Measurements from ENCODE around the gene TFCP2. TPM values are rescaled to one million over a fixed set of nuclear protein-coding genes. Genes with fewer than 3 reads are reported as not detected.
A peak's percentile ranks its signal among the peaks of the same experiment; 100 is the strongest.

TFCP2 gene
- total RNA-seq, 2 donors from 2014 or later: 7.9 to 9.9 TPM

- H3K36me3 ChIP-seq (replicated peaks in 1 of 2; ENCODE audit: insufficient read depth in 1 of 2, low read depth in 2 of 2): no peaks in the 10 kb centered on the region
- intact Hi-C loops (cut with DNase I): no loop called here
- WGBS, 2 donors: 94 to 98% methylated on average over 3 of the region's 3 CpGs
- no peak overlapping the region for H3K4me3 ChIP-seq
- no peak overlapping the region for H3K27ac ChIP-seq
- H3K9me3 ChIP-seq: no peaks in the 10 kb centered on the region
- no peaks in the 10 kb centered on the region for H3K4me1 ChIP-seq
- TF ChIP-seq CTCF (IDR thresholded peaks at IDR 0.05) (no peak), POLR2A (IDR thresholded peaks at IDR 0.05) (no peak)
- no peaks in the 10 kb centered on the region for H3K27me3 ChIP-seq
- DNase-seq (no peak), ATAC-seq (no peak)
These were observed 85.1 kb downstream of the TFCP2 start for GRCh38 chr12:51087818-51088217.

DNA sequence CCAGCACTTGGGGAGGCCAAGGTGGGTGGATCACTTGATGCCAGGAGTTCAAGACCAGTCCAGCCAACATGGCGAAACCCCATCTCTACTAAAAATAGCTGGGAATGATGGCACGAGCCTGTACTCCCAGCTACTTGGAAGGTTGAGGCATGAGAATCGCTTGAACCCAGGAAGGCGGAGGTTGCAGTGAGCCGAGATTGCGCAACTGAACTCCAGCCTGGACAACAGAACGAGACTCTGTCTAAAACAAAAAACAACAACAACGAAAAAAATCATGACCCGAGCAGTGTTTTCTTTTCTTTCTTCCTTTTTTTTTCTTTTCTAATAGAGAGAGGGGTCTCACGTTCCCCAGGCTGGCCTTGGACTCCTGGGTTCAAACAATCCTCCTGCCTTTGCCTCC is 86.0 kb downstream of the TFCP2 start:
- Histone ChIP-seq H3K4me1 (peaks cover 5% of the 10 kb centered on the region), H3K4me3 (no peak overlapping the region), H3K27ac (no peak overlapping the region), H3K36me3 (replicated peaks in 1 of 2; ENCODE audit: insufficient read depth in 1 of 2, low read depth in 2 of 2) (no peaks in the 10 kb centered on the region), H3K27me3 (no peaks in the 10 kb centered on the region), H3K9me3 (no peaks in the 10 kb centered on the region)
- DNase-seq: no peak
- ATAC-seq: no peak
- WGBS, 2 donors: 91 to 92% methylated on average over 10 of the region's 10 CpGs
- intact Hi-C loops (cut with DNase I): no loop called here
- no peak for TF ChIP-seq CTCF (IDR thresholded peaks at IDR 0.05)
- TF ChIP-seq POLR2A (IDR thresholded peaks at IDR 0.05): no peak

GRCh38 chr12:51085757-51086156 is 87.2 kb downstream of the TFCP2 start:
- Histone ChIP-seq H3K27me3 (no peaks in the 10 kb centered on the region), H3K27ac (no peak overlapping the region), H3K4me1 (peaks cover 8% of the 10 kb centered on the region), H3K36me3 (replicated peaks in 1 of 2; ENCODE audit: insufficient read depth in 1 of 2, low read depth in 2 of 2) (no peaks in the 10 kb centered on the region), H3K9me3 (no peaks in the 10 kb centered on the region), H3K4me3 (no peak overlapping the region)
- intact Hi-C loops (cut with DNase I): no loop called here
- ATAC-seq (no peak), DNase-seq (no peak)
- 48 to 66% methylated on average over 3 of the region's 3 CpGs for WGBS, 2 donors
- no peak for TF ChIP-seq POLR2A (IDR thresholded peaks at IDR 0.05)
- TF ChIP-seq CTCF (IDR thresholded peaks at IDR 0.05): no peak

DNA sequence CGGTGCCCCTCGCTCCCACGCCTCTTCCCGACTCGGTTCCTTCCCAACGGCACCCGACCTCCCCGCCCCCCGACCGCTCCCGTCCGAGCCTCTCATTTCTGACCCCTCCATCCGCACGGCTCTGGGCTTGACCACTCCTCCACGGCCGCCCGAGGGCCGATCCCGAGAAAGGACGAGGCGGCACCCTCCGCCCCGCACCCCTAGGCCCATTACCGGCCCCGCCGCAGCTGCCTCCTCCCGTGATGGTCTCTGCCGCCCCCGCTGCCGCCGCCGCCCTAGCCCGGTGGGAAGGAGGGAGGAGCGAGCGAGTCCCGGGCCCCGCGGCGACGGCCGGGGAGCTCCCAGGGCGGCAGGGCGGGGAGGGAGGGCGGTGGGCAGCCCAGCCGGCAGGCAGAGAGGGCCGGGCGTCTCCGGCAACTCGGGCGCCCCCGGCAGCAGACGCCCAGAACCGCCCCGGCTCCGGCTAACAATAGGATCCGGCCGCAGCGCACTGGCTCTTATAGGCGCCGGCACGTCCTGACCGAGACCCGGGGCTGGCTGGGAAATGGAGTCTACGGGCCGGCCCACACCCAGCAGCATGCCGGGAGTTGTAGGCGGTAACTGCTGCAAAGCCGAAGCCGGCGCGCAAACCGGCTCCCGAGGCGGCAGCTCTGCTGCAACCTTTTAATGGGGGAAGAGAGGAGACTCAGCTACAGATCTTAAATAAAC is 89.7 kb downstream of the TFCP2 start, which contains the start of gene CSRNP2:
TSS of gene CSRNP2 (minus strand) at position 471 of the 708 bp plus-strand sequence. CDS start 7,035 bp downstream, outside the sequence.
- TF ChIP-seq POLR2A (IDR thresholded peaks at IDR 0.05) (peak; percentile 99), CTCF (IDR thresholded peaks at IDR 0.05) (peak in 1 of 7 experiments; percentile 34)
- H3K27ac ChIP-seq: peak within 1 kb of the TSS; percentile 83 to 94 (median 86)
- whole genome bisulfite sequencing, 2 donors: 0% methylated on average over 14 to 59 of the region's 74 CpGs
- intact Hi-C loops (cut with DNase I): no loop called here
- DNase-seq (peak; percentile 96 to 98 (median 98)), ATAC-seq (peak; percentile 100)
- no peaks in the 10 kb centered on the region for H3K36me3 ChIP-seq (replicated peaks in 1 of 2; ENCODE audit: insufficient read depth in 1 of 2, low read depth in 2 of 2)
- H3K9me3 ChIP-seq: no peaks in the 10 kb centered on the region
- no peaks in the 10 kb centered on the region for H3K27me3 ChIP-seq
- H3K4me1 ChIP-seq: peaks cover 8% of the 10 kb centered on the region
- peak within 1 kb of the TSS; percentile 73 to 96 for H3K4me3 ChIP-seq
